GM12878 (cell line): ENCODE measurements around the gene NR4A2. TPM values are rescaled to one million over a fixed set of nuclear protein-coding genes. Genes with fewer than 3 reads are reported as not detected.

Experiments used
- ATAC-seq: fragments of 200-7000 bp; cut with Tn5 transposase; 3 replicates; pipeline ENCODE4 v1.9.1; 2020; ENCODE audit warnings: mild to moderate bottlenecking, moderate library complexity
- BruUV-seq: library from RNA; stranded (reverse); fragments of 400-500 nt; replicated peaks from 2 replicates; lab custom pipeline; 2021; lab: Mats Ljungman, UMichigan
- CTCF ChIA-PET: fragments of 300-600 bp; sonication (Branson Sonifier 250); formaldehyde crosslinking; extraction: SDS; loops from one replicate; lab custom pipeline; 2021; ENCODE audit warnings: inconsistent platforms; lab: Yijun Ruan, JAX
- POLR2A ChIA-PET: fragments of 350-600 bp; formaldehyde crosslinking; extraction: SDS; loops from one replicate; lab custom pipeline; 2021; ENCODE audit warnings: inconsistent platforms; lab: Charles Lee
- RAD21 ChIA-PET: fragments of 300-600 bp; sonication (Branson Sonifier 250); formaldehyde crosslinking; loops from one replicate; lab custom pipeline; 2023; ENCODE audit warnings: antibody characterized with exemption; ENCODE audit not compliant: unreplicated experiment; lab: Charles Lee
- SMC1A ChIA-PET: fragments of 300-600 bp; sonication (Branson Sonifier 250); formaldehyde crosslinking; loops from one replicate; lab custom pipeline; 2023; ENCODE audit not compliant: unreplicated experiment, uncharacterized antibody; lab: Charles Lee
- DNase-seq: peaks from one replicate; pipeline ENCODE4 v3.0.0-alpha.2; 2011; ENCODE audit warnings: low read depth, low spot score
- FAIRE-seq: peaks from 3 replicates; lab custom pipeline; 2011; peaks lifted over from hg19 to GRCh38; lab: Jason Lieb, UNC
- H2AFZ ChIP-seq: 2 replicates; pipeline ENCODE4 v1.6.0; 2011; ENCODE audit warnings: low read depth, low read length, control low read depth; ENCODE audit not compliant: control insufficient read depth
- H3K27ac ChIP-seq: 2 replicates; pipeline ENCODE4 v1.5.1; 2011; ENCODE audit warnings: control low read depth; ENCODE audit not compliant: control insufficient read depth, insufficient read depth
- H3K27me3 ChIP-seq, 2 experiments: replicated peaks in 1 of 2; 2 replicates each; pipeline versions ENCODE4 v1.6.0 to v1.6.1; 2011; ENCODE audit warnings: low read length in 1 of 2; ENCODE audit not compliant: control insufficient read depth in 2 of 2, insufficient read depth in 2 of 2
- H3K36me3 ChIP-seq, 2 experiments: 2 replicates each; pipeline ENCODE4 v1.5.1; 2011; ENCODE audit warnings: low read length in 1 of 2; ENCODE audit not compliant: control insufficient read depth in 2 of 2, insufficient read depth in 2 of 2
- H3K4me1 ChIP-seq: 2 replicates; pipeline ENCODE4 v1.6.1; 2011; ENCODE audit warnings: mild to moderate bottlenecking, low read length, moderate library complexity, mixed read lengths; ENCODE audit not compliant: control insufficient read depth, insufficient read depth
- H3K4me2 ChIP-seq: 2 replicates; pipeline ENCODE4 v1.6.0; 2011; ENCODE audit warnings: control low read depth; ENCODE audit not compliant: control insufficient read depth, insufficient read depth
- H3K4me3 ChIP-seq: fragments of 200-600 bp; sonication (generic); 2 replicates; pipeline ENCODE4 v1.5.1; 2016
- H3K79me2 ChIP-seq: 2 replicates; pipeline ENCODE4 v1.6.0; 2011; ENCODE audit warnings: low read length; ENCODE audit not compliant: control insufficient read depth, insufficient read depth
- H3K9ac ChIP-seq: 2 replicates; pipeline ENCODE4 v1.8.0; 2011; ENCODE audit warnings: low read length, control low read depth, mixed read lengths; ENCODE audit not compliant: control insufficient read depth, insufficient read depth
- H3K9me3 ChIP-seq: replicated peaks from 3 replicates; pipeline ENCODE4 v1.5.1; 2011; ENCODE audit warnings: mild to moderate bottlenecking, low read length; ENCODE audit not compliant: control insufficient read depth, insufficient read depth
- H4K20me1 ChIP-seq: 2 replicates; pipeline ENCODE4 v1.6.0; 2011; ENCODE audit not compliant: control insufficient read depth, insufficient read depth
- BACH1 ChIP-seq: fragments of 450-650 bp; IDR thresholded peaks from 2 replicates; pipeline ENCODE4 v1.6.1; 2017; ENCODE audit warnings: mild to moderate bottlenecking, borderline replicate concordance
- CHD2 ChIP-seq: IDR thresholded peaks from 2 replicates; pipeline ENCODE4 v1.6.1; 2011; ENCODE audit warnings: low read depth, low read length, improper control_type of control experiment, borderline replicate concordance
- EZH2 ChIP-seq: IDR thresholded peaks from 2 replicates; pipeline ENCODE4 v1.6.1; 2012; ENCODE audit warnings: low read depth, mild to moderate bottlenecking, control low read depth, inconsistent platforms, low read length, borderline replicate concordance; ENCODE audit not compliant: control insufficient read depth
- KDM1A ChIP-seq: fragments of 200-600 bp; sonication (generic); IDR thresholded peaks from 2 replicates; pipeline ENCODE4 v1.6.1; 2016; ENCODE audit warnings: borderline replicate concordance
- NFIC ChIP-seq: IDR thresholded peaks from 2 replicates; pipeline ENCODE4 v1.6.1; 2012; ENCODE audit warnings: low read depth, mild to moderate bottlenecking, inconsistent platforms, low read length, moderate library complexity
- NFXL1 ChIP-seq: fragments of 450-650 bp; IDR thresholded peaks from 2 replicates; pipeline ENCODE4 v1.6.1; 2017; ENCODE audit warnings: antibody characterized with exemption, mild to moderate bottlenecking, borderline replicate concordance
- NR2C1 ChIP-seq: fragments of 450-650 bp; IDR thresholded peaks from 2 replicates; pipeline ENCODE4 v1.6.1; 2017; ENCODE audit warnings: antibody characterized with exemption, mild to moderate bottlenecking, moderate library complexity
- RAD21 ChIP-seq: IDR thresholded peaks from 2 replicates; pipeline ENCODE4 v1.6.1; 2011; ENCODE audit warnings: mild to moderate bottlenecking, low read depth, low read length, moderate library complexity; ENCODE audit not compliant: insufficient read depth
- RUNX3 ChIP-seq: IDR thresholded peaks from 2 replicates; pipeline ENCODE4 v1.6.1; 2012; ENCODE audit warnings: low read length, inconsistent platforms
- TARDBP ChIP-seq: IDR thresholded peaks from 2 replicates; pipeline ENCODE4 v1.6.1; 2016; ENCODE audit warnings: borderline replicate concordance
- whole genome bisulfite sequencing: methylation state at CpG from one replicate; pipeline ENCODE4 v1.1.6; 2016; ENCODE audit warnings: low lambda C conversion rate; ENCODE audit not compliant: insufficient replicate concordance, insufficient coverage; ENCODE audit errors: missing lambda C conversion rate; 5-methylcytosine and 5-hydroxymethylcytosine counted together
- in situ Hi-C: fragments of 300-500 bp; cut with MboI; formaldehyde crosslinking; loops from 9 replicates; pipeline ENCODE4 v1.14.3; 2018; ENCODE audit warnings: mixed read lengths
- intact Hi-C: fragments of 100-400 bp; cut with micrococcal nuclease; formaldehyde crosslinking; loops from one replicate; pipeline ENCODE4 v1.14.2; 2022; ENCODE audit not compliant: unreplicated experiment
- polyA plus RNA-seq, 11 experiments: library from polyadenylated mRNA; depleted of rRNA in 4 of 11; unstranded in 6 of 11; stranded (reverse) in 5 of 11; fragments of >200 nt; fragmentation: Nextera tagmentation in 4 of 11; fragmentation: Illumina TruSeq in 1 of 11; extraction: Ambion mirVana in 4 of 11; extraction: Trizol in 1 of 11; gene quantifications; 1 replicate in 1 of 11; 2 replicates in 10 of 11; pipeline versions ENCODE4 v1.2.1 to v1.2.3, GENCODE V29; 2011 to 2016; ENCODE audit warnings: inconsistent platforms in 2 of 11, missing spikeins in 2 of 11, low read depth in 1 of 11
- total RNA-seq, 4 experiments: library from RNA; depleted of rRNA in 3 of 4; stranded (reverse); fragments of >200 nt in 3 of 4; fragmentation: Illumina TruSeq in 1 of 4; extraction: Trizol in 1 of 4; gene quantifications; 2 replicates each; pipeline versions ENCODE4 v1.2.1 to v1.2.3, GENCODE V29; 2013 to 2021
- TF ChIP-seq, protein P1 (sequence below): fragments of 150-350 bp; IDR thresholded peaks from 2 replicates; pipeline ENCODE4 v1.6.1; 2016; ENCODE audit warnings: low read depth, low read length
- TF ChIP-seq, protein P2 (sequence below): fragments of 450-650 bp; IDR thresholded peaks from 2 replicates; pipeline ENCODE4 v1.6.1; 2017; ENCODE audit warnings: borderline replicate concordance
- TF ChIP-seq, protein P3 (sequence below): fragments of 450-650 bp; formaldehyde crosslinking; IDR thresholded peaks from 2 replicates; pipeline ENCODE4 v1.4.0; 2022; ENCODE audit warnings: mild to moderate bottlenecking, moderate library complexity

NR4A2 gene
- total and polyA plus RNA-seq, 10 of the 15 experiments (the other 5 are each of a cell fraction or from before 2014, with no cell fraction given), result 0.15 to 3.4 (median 0.58) TPM

DNA sequence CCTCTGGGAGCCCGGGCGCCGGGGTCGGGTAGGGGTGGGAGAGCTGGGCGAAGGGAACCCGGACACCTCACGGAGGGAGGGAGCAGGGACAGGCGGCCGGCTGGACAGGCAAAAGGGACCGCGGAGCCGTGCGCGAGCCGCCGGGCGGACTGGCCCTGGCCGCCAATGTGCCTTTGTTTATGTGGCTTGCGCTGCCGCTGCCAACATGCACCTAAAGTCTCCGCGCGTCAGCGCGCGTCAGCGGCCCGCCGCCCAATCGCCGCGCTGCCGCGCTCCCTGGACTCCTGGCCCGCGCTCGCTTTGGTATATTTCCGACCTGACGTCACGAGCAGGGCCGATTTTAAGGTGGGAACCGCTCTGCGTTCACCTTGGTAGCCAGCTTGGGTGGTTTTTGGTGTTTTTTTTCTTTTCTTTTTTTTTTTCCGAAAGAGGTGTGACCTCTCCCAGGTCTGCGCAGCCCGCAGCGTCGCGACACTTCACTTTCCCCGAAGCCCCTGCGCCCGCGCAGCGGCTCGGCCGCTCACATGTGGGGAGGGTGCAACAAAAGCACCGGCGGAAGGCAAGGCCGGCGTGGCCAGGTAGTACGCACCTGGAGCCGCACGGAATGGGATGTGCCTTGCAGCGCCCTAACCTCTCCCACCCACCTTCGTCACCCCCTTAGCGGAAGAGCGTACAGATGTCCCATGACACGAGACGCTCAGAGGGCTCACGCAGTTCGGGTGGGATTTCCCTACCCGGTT, at the start of gene NR4A2 (continued):
- TF ChIP-seq NR2C1 (no peak), NFXL1 (no peak), CHD2 (peak; percentile 70), BACH1 (peak; percentile 78)
- TF ChIP-seq, protein P1, sequence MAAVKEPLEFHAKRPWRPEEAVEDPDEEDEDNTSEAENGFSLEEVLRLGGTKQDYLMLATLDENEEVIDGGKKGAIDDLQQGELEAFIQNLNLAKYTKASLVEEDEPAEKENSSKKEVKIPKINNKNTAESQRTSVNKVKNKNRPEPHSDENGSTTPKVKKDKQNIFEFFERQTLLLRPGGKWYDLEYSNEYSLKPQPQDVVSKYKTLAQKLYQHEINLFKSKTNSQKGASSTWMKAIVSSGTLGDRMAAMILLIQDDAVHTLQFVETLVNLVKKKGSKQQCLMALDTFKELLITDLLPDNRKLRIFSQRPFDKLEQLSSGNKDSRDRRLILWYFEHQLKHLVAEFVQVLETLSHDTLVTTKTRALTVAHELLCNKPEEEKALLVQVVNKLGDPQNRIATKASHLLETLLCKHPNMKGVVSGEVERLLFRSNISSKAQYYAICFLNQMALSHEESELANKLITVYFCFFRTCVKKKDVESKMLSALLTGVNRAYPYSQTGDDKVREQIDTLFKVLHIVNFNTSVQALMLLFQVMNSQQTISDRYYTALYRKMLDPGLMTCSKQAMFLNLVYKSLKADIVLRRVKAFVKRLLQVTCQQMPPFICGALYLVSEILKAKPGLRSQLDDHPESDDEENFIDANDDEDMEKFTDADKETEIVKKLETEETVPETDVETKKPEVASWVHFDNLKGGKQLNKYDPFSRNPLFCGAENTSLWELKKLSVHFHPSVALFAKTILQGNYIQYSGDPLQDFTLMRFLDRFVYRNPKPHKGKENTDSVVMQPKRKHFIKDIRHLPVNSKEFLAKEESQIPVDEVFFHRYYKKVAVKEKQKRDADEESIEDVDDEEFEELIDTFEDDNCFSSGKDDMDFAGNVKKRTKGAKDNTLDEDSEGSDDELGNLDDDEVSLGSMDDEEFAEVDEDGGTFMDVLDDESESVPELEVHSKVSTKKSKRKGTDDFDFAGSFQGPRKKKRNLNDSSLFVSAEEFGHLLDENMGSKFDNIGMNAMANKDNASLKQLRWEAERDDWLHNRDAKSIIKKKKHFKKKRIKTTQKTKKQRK, result no peak

DNA sequence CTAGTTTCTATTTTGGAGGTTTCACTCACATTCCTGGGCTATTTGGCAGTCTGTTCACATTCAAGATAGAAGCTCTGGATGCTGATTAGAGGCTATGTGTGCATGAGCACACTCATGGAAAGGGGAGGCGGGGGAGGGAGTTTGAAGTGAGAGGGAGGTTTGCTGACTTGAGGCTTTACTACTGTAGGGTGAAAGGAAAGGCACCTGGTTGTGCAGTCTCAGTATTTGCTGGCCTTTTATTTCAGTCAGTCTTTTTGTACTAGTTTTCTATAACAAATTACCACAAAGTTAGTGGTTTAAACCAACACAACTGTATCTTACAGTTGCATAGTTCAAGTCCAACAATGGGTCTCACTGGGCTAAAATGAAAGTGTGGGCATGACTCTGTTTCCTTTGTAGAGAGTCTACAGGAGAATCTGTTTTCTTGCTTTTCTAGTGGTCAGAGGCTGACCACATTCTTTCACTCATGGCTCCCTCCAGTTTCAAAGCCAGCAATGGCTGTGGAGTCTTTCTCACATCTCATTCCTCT, 47.7 kb upstream of the NR4A2 start:
- H3K4me1 ChIP-seq, result peaks cover 12% of the 10 kb centered on the region
- RAD21 ChIA-PET, result interaction anchor here (1.4 to 1.7 kb wide), 2 partner anchors 37 to 45 kb away, joined by 5 to 7 read pairs; no protein-coding TSS in a partner anchor
- H4K20me1 ChIP-seq, result no peaks in the 10 kb centered on the region
- BruUV-seq, result no TSS peak
- WGBS, result 0% methylated on average over 1 of the region's 1 CpG
- H3K27me3 ChIP-seq, result no peaks in the 10 kb centered on the region
- H3K9me3 ChIP-seq, result peaks cover 2% of the 10 kb centered on the region; the same call in 1 of the 3 replicates
- POLR2A ChIA-PET, result interaction anchor here (0.6 to 1.4 kb wide), 5 partner anchors 14 to 442 kb away, joined by 3 to 4 read pairs (median 3); no protein-coding TSS in a partner anchor
- FAIRE-seq (peak; percentile 64), ATAC-seq (peak; percentile 92), DNase-seq (peak; percentile 45)
- CTCF ChIA-PET, result interaction anchor here (0.7 to 1.6 kb wide), 3 partner anchors 11 to 106 kb away, joined by 3 to 4 read pairs (median 3); no protein-coding TSS in a partner anchor
- H3K9ac ChIP-seq, result no peak overlapping the region
- no peaks in the 10 kb centered on the region for H3K36me3 ChIP-seq
- in situ Hi-C loops, result no loop called here
- H2AFZ ChIP-seq, result no peak overlapping the region
- SMC1A ChIA-PET, result interaction anchor here (0.8 to 3.9 kb wide), 5 partner anchors 16 to 161 kb away, joined by 3 to 13 read pairs (median 5); no protein-coding TSS in a partner anchor
- H3K27ac ChIP-seq, result no peak overlapping the region
- intact Hi-C loops, result loop anchor here (1.0 to 2.0 kb wide), 2 partner anchors 20 to 37 kb away; no protein-coding TSS in a partner anchor
- no peak overlapping the region for H3K4me3 ChIP-seq
- 0 out of 2 replicates have a peak overlapping the region, but pooled peaks have one; percentile 31 for H3K4me2 ChIP-seq
- no peaks in the 10 kb centered on the region for H3K79me2 ChIP-seq
- TF ChIP-seq RAD21 (no peak), RUNX3 (peak; percentile 91), NFIC (no peak; the same call in 1 of the 2 replicates), KDM1A (no peak), TARDBP (no peak), EZH2 (no peak)
- TF ChIP-seq, protein P2, sequence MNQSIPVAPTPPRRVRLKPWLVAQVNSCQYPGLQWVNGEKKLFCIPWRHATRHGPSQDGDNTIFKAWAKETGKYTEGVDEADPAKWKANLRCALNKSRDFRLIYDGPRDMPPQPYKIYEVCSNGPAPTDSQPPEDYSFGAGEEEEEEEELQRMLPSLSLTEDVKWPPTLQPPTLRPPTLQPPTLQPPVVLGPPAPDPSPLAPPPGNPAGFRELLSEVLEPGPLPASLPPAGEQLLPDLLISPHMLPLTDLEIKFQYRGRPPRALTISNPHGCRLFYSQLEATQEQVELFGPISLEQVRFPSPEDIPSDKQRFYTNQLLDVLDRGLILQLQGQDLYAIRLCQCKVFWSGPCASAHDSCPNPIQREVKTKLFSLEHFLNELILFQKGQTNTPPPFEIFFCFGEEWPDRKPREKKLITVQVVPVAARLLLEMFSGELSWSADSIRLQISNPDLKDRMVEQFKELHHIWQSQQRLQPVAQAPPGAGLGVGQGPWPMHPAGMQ, result no peak
- TF ChIP-seq, protein P3, sequence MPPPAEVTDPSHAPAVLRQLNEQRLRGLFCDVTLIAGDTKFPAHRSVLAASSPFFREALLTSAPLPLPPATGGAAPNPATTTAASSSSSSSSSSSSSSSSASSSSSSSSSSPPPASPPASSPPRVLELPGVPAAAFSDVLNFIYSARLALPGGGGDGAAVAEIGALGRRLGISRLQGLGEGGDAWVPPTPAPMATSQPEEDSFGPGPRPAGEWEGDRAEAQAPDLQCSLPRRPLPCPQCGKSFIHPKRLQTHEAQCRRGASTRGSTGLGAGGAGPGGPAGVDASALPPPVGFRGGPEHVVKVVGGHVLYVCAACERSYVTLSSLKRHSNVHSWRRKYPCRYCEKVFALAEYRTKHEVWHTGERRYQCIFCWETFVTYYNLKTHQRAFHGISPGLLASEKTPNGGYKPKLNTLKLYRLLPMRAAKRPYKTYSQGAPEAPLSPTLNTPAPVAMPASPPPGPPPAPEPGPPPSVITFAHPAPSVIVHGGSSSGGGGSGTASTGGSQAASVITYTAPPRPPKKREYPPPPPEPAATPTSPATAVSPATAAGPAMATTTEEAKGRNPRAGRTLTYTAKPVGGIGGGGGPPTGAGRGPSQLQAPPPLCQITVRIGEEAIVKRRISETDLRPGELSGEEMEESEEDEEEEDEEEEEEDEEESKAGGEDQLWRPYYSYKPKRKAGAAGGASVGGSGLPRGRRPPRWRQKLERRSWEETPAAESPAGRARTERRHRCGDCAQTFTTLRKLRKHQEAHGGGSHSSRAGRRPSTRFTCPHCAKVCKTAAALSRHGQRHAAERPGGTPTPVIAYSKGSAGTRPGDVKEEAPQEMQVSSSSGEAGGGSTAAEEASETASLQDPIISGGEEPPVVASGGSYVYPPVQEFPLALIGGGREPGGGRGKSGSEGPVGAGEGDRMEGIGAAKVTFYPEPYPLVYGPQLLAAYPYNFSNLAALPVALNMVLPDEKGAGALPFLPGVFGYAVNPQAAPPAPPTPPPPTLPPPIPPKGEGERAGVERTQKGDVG (CRISPR knock-in tag), result no peak
